K562 (cell line): Measurements from ENCODE around the gene MAD1L1.

ENCODE experiments used
- BCLAF1 ChIP-seq, 2 experiments: fragments of 450-650 bp in 1 of 2; IDR thresholded peaks; 2 replicates each; pipeline ENCODE4 v1.6.1; 2011 to 2017; ENCODE audit warnings: low read depth in 2 of 2, antibody characterized with exemption in 1 of 2, borderline replicate concordance in 1 of 2, low read length in 1 of 2, mild to moderate bottlenecking in 1 of 2, mixed read lengths in 1 of 2; ENCODE audit not compliant: control insufficient read depth in 1 of 2
- COPS2 ChIP-seq: fragments of 450-650 bp; conservative IDR thresholded peaks from 2 replicates; pipeline ENCODE4 v1.6.1; 2016; ENCODE audit warnings: mild to moderate bottlenecking, moderate library complexity
- CTCF ChIP-seq, 3 experiments: IDR thresholded peaks in 2 of 3; conservative IDR thresholded peaks in 1 of 3; 2 replicates each; pipeline ENCODE4 v1.5.1; 2011 to 2012; ENCODE audit warnings: low read length in 3 of 3, mild to moderate bottlenecking in 3 of 3, control low read depth in 2 of 3, improper control_type of control experiment in 1 of 3, inconsistent platforms in 1 of 3, low read depth in 1 of 3, mixed read lengths in 1 of 3, moderate library complexity in 1 of 3; ENCODE audit not compliant: insufficient read depth in 2 of 3
- KDM1A ChIP-seq, 2 experiments: fragments of 450-650 bp; IDR thresholded peaks; 2 replicates each; pipeline ENCODE4 v1.6.1; 2016; ENCODE audit warnings: mild to moderate bottlenecking in 2 of 2
- NFE2 ChIP-seq: IDR thresholded peaks from 2 replicates; pipeline ENCODE4 v1.6.1; 2014; ENCODE audit warnings: antibody characterized with exemption, low read depth
- POLR2A ChIP-seq: fragments of 450-650 bp; conservative IDR thresholded peaks from 2 replicates; pipeline ENCODE4 v1.6.1; 2016
- PRPF4 ChIP-seq: fragments of 200-400 bp; formaldehyde crosslinking; IDR thresholded peaks from one replicate; pipeline ENCODE4 v1.6.1; 2017; ENCODE audit warnings: low read length, low read depth, mild to moderate bottlenecking; ENCODE audit not compliant: insufficient read depth, poor library complexity, severe bottlenecking
- SIX5 ChIP-seq, 2 experiments: IDR thresholded peaks; 2 replicates each; pipeline ENCODE4 v1.6.1; 2011; ENCODE audit warnings: low read length in 2 of 2, borderline replicate concordance in 1 of 2, low read depth in 1 of 2, mild to moderate bottlenecking in 1 of 2, moderate library complexity in 1 of 2; ENCODE audit not compliant: insufficient read depth in 1 of 2
- SMC3 ChIP-seq: conservative IDR thresholded peaks from 2 replicates; pipeline ENCODE4 v1.6.1; 2011; ENCODE audit warnings: low read depth, low read length, improper control_type of control experiment; ENCODE audit not compliant: insufficient read depth
- ZBTB43 ChIP-seq: sonication (generic); formaldehyde crosslinking; IDR thresholded peaks from 2 replicates; pipeline ENCODE4 v1.8.0; 2023; ENCODE audit warnings: mild to moderate bottlenecking, missing genetic modification reagents
- ZNF175 ChIP-seq: fragments of 200-800 bp; sonication (Bioruptor generic); IDR thresholded peaks from 2 replicates; pipeline ENCODE4 v1.6.1; 2016; ENCODE audit warnings: low read depth, mild to moderate bottlenecking, missing genetic modification characterization, missing compliant biosample characterization
- ZNF184 ChIP-seq: sonication (generic); formaldehyde crosslinking; IDR thresholded peaks from 2 replicates; pipeline ENCODE4 v1.5.0; 2020; ENCODE audit warnings: missing genetic modification reagents
- TF ChIP-seq, protein P1 (sequence below): sonication (generic); formaldehyde crosslinking; IDR thresholded peaks from 2 replicates; pipeline ENCODE4 v1.9.0; 2022; ENCODE audit warnings: mild to moderate bottlenecking, missing genetic modification reagents

DNA sequence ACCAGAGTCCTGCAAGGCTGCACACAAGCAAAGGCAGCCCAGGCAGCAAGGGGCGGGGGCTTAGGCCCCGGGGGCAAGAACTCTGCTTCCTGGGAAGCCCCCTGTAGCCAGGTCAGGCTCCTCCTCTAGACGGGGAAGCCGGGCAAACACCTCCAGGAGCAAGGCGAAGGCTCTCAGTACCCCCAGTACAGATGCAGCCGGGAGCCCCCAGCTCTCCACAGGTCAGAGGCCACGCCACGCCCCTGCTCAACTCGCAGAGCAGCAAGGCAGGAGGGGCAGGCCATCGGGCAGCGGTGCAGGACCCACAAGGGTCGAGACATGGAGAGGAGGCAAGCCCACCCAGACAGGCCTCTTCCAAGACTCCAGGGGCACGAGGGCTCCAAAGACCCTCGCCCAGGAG is 108.8 kb downstream of the MAD1L1 start:
- TF ChIP-seq KDM1A (IDR thresholded peaks at IDR 0.05): no peak
- no peak for TF ChIP-seq NFE2
- TF ChIP-seq POLR2A: no peak
- TF ChIP-seq BCLAF1 (IDR thresholded peaks at IDR 0.05; ENCODE audit: borderline replicate concordance in 1 of 2, control insufficient read depth in 1 of 2, low read depth in 2 of 2, low read length in 1 of 2): no peak
- no peak for TF ChIP-seq CTCF (IDR thresholded peaks at IDR 0.05 in 2 of 3, conservative IDR thresholded peaks at IDR 0.05 in 1 of 3; ENCODE audit: insufficient read depth in 2 of 3, low read depth in 1 of 3, low read length in 3 of 3)
- no peak for TF ChIP-seq ZNF175 (CRISPR knock-in tag)
- TF ChIP-seq SIX5 (IDR thresholded peaks at IDR 0.05; ENCODE audit: borderline replicate concordance in 1 of 2, insufficient read depth in 1 of 2, low read depth in 1 of 2, low read length in 2 of 2): no peak
- no peak for TF ChIP-seq ZBTB43 (CRISPR knock-in tag)
- TF ChIP-seq ZNF184 (CRISPR knock-in tag): no peak
- TF ChIP-seq SMC3: no peak
- no peak for TF ChIP-seq COPS2
- TF ChIP-seq PRPF4: no peak
- TF ChIP-seq, protein P1, sequence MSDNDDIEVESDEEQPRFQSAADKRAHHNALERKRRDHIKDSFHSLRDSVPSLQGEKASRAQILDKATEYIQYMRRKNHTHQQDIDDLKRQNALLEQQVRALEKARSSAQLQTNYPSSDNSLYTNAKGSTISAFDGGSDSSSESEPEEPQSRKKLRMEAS: no peak
